H1 (cell line): ENCODE data around the gene CST9L. TPM values are rescaled to one million over a fixed set of nuclear protein-coding genes. Genes with fewer than 3 reads are reported as not detected.

Experiments
- CTCF ChIA-PET: fragments of 300-600 bp; sonication (Branson Sonifier 250); formaldehyde crosslinking; loops from one replicate; lab custom pipeline; 2021; ENCODE audit not compliant: partially characterized antibody; lab: Charles Lee
- POLR2A ChIA-PET: fragments of 300-600 bp; sonication (Branson Sonifier 250); formaldehyde crosslinking; loops from one replicate; lab custom pipeline; 2021; ENCODE audit warnings: inconsistent platforms; ENCODE audit not compliant: partially characterized antibody; lab: Charles Lee
- DNase-seq, 2 experiments: peaks; one replicate each; pipeline versions ENCODE4 v3.0.0 to v3.0.0-alpha.2; 2010 to 2022; ENCODE audit warnings: low spot score in 2 of 2, low read depth in 1 of 2, mixed read lengths in 1 of 2
- FAIRE-seq: peaks from 2 replicates; lab custom pipeline; 2011; peaks lifted over from hg19 to GRCh38; lab: Jason Lieb, UNC
- H2AFZ ChIP-seq: 2 replicates; pipeline ENCODE4 v1.8.1; 2012; ENCODE audit warnings: low read length, inconsistent platforms
- H2AK5ac ChIP-seq: 2 replicates; pipeline ENCODE4 v1.6.1; 2013; ENCODE audit warnings: low read depth, low read length
- H2BK120ac ChIP-seq: replicated peaks from 2 replicates; pipeline ENCODE3; 2013; ENCODE audit warnings: low read depth, low read length, inconsistent platforms
- H2BK12ac ChIP-seq: 2 replicates; pipeline ENCODE4 v1.6.1; 2013; ENCODE audit warnings: low read depth, low read length
- H2BK15ac ChIP-seq: 2 replicates; pipeline ENCODE4 v1.6.1; 2013; ENCODE audit warnings: low read length
- H2BK20ac ChIP-seq: 2 replicates; pipeline ENCODE4 v1.6.1; 2013; ENCODE audit warnings: low read length
- H2BK5ac ChIP-seq: 2 replicates; pipeline ENCODE4 v1.6.1; 2013; ENCODE audit warnings: low read depth, low read length
- H3K14ac ChIP-seq: 2 replicates; pipeline ENCODE4 v1.6.1; 2013; ENCODE audit warnings: inconsistent platforms; ENCODE audit not compliant: insufficient read length
- H3K18ac ChIP-seq: 2 replicates; pipeline ENCODE4 v1.6.1; 2013; ENCODE audit warnings: low read length; ENCODE audit errors: extremely low read depth
- H3K23ac ChIP-seq: 2 replicates; pipeline ENCODE4 v1.6.1; 2013; ENCODE audit warnings: inconsistent platforms; ENCODE audit not compliant: insufficient read length
- H3K23me2 ChIP-seq: 2 replicates; pipeline ENCODE4 v1.6.1; 2013; ENCODE audit warnings: low read depth, low read length
- H3K27ac ChIP-seq: 2 replicates; pipeline ENCODE4 v1.6.1; 2011; ENCODE audit warnings: low read depth, low read length, inconsistent platforms
- H3K27me3 ChIP-seq, 4 experiments: replicated peaks in 1 of 4; 1 replicate in 1 of 4; 2 replicates in 3 of 4; pipeline versions ENCODE4 v1.6.1 to v1.8.1; 2011 to 2013; ENCODE audit warnings: low read length in 3 of 4, mild to moderate bottlenecking in 3 of 4, inconsistent platforms in 2 of 4, mixed read lengths in 2 of 4, moderate library complexity in 1 of 4; ENCODE audit not compliant: control insufficient read depth in 3 of 4, insufficient read depth in 3 of 4; ENCODE audit errors: extremely low read depth in 1 of 4
- H3K36me3 ChIP-seq, 4 experiments: 2 replicates each; pipeline versions ENCODE4 v1.6.1 to v1.8.1; 2011 to 2013; ENCODE audit warnings: mild to moderate bottlenecking in 4 of 4, low read length in 3 of 4, moderate library complexity in 2 of 4, control low read depth in 1 of 4, inconsistent platforms in 1 of 4; ENCODE audit not compliant: insufficient read depth in 4 of 4, control insufficient read depth in 2 of 4
- H3K4ac ChIP-seq: replicated peaks from 2 replicates; pipeline ENCODE3; 2013; ENCODE audit warnings: low read length, low read depth, mixed read lengths, inconsistent platforms; ENCODE audit not compliant: insufficient read length
- H3K4me1 ChIP-seq, 4 experiments: replicated peaks in 1 of 4; 1 replicate in 1 of 4; 2 replicates in 3 of 4; pipeline versions ENCODE4 v1.6.1 to v1.8.1; 2011 to 2013; ENCODE audit warnings: low read length in 3 of 4, inconsistent platforms in 2 of 4, mixed read lengths in 1 of 4; ENCODE audit not compliant: insufficient read depth in 4 of 4, control insufficient read depth in 3 of 4
- H3K4me2 ChIP-seq, 2 experiments: 2 replicates each; pipeline versions ENCODE4 v1.6.1 to v1.8.1; 2011 to 2013; ENCODE audit warnings: low read depth in 2 of 2, low read length in 2 of 2, control low read depth in 1 of 2, inconsistent platforms in 1 of 2, mild to moderate bottlenecking in 1 of 2; ENCODE audit not compliant: insufficient read depth in 1 of 2
- H3K4me3 ChIP-seq, 4 experiments: fragments of 200-600, 300-600 bp in 1 of 4; sonication (generic), shearing (Covaris generic), sonication (Bioruptor Twin) in 1 of 4; 2 replicates each; pipeline versions ENCODE4 v1.5.1 to v1.8.1; 2011 to 2016; ENCODE audit warnings: low read length in 4 of 4, low read depth in 3 of 4, control low read depth in 2 of 4, inconsistent platforms in 2 of 4, mild to moderate bottlenecking in 2 of 4, mixed read lengths in 1 of 4, moderate library complexity in 1 of 4; ENCODE audit not compliant: insufficient read depth in 2 of 4; ENCODE audit errors: extremely low read depth in 1 of 4
- H3K56ac ChIP-seq: replicated peaks from 2 replicates; pipeline ENCODE3; 2013; ENCODE audit warnings: low read depth, mild to moderate bottlenecking, mixed read lengths, low read length, inconsistent platforms; ENCODE audit not compliant: insufficient read length
- H3K79me1 ChIP-seq: 2 replicates; pipeline ENCODE4 v1.6.1; 2013; ENCODE audit warnings: low read depth, low read length, control low read depth
- H3K79me2 ChIP-seq, 2 experiments: 2 replicates each; pipeline versions ENCODE4 v1.6.1 to v1.8.1; 2012 to 2013; ENCODE audit warnings: low read length in 2 of 2, mild to moderate bottlenecking in 2 of 2, inconsistent platforms in 1 of 2; ENCODE audit not compliant: insufficient read depth in 2 of 2, control insufficient read depth in 1 of 2
- H3K9ac ChIP-seq, 4 experiments: replicated peaks in 1 of 4; 1 replicate in 1 of 4; 2 replicates in 3 of 4; pipeline versions ENCODE4 v1.6.1 to v1.8.1; 2011 to 2013; ENCODE audit warnings: low read depth in 3 of 4, low read length in 3 of 4, control low read depth in 2 of 4, mild to moderate bottlenecking in 2 of 4, moderate library complexity in 2 of 4, inconsistent platforms in 1 of 4; ENCODE audit errors: extremely low read depth in 1 of 4
- H3K9me3 ChIP-seq, 2 experiments: 2 replicates each; pipeline versions ENCODE4 v1.6.1 to v1.8.1; 2012 to 2013; ENCODE audit warnings: mild to moderate bottlenecking in 2 of 2, moderate library complexity in 2 of 2, control low read depth in 1 of 2, inconsistent platforms in 1 of 2, low read depth in 1 of 2, low read length in 1 of 2, mixed read lengths in 1 of 2; ENCODE audit not compliant: insufficient read depth in 2 of 2
- H4K20me1 ChIP-seq, 2 experiments: replicated peaks in 1 of 2; 2 replicates each; pipeline versions ENCODE3 to v1.8.1; 2011 to 2013; ENCODE audit warnings: inconsistent platforms in 2 of 2, low read length in 2 of 2, mild to moderate bottlenecking in 1 of 2; ENCODE audit not compliant: insufficient read depth in 2 of 2, control insufficient read depth in 1 of 2
- H4K5ac ChIP-seq: 2 replicates; pipeline ENCODE4 v1.6.1; 2013; ENCODE audit warnings: low read length, low read depth, mixed read lengths, inconsistent platforms; ENCODE audit not compliant: insufficient read length
- H4K8ac ChIP-seq: 2 replicates; pipeline ENCODE4 v1.8.0; 2013; ENCODE audit warnings: mild to moderate bottlenecking, moderate library complexity, low read length, inconsistent platforms; ENCODE audit not compliant: insufficient read depth; ENCODE audit errors: extremely low read depth
- H4K91ac ChIP-seq: replicated peaks from 2 replicates; pipeline ENCODE3; 2013; ENCODE audit warnings: low read length, mixed read lengths, inconsistent platforms; ENCODE audit not compliant: insufficient read length
- BCL11A ChIP-seq, 2 experiments: IDR thresholded peaks; one replicate each; pipeline ENCODE4 v1.6.1; 2011; ENCODE audit warnings: low read depth in 2 of 2, low read length in 2 of 2, mild to moderate bottlenecking in 2 of 2
- BRCA1 ChIP-seq: IDR thresholded peaks from 2 replicates; pipeline ENCODE4 v1.6.1; 2012; ENCODE audit warnings: low read depth, low read length, improper control_type of control experiment
- EZH2 ChIP-seq: fragments of 200-600 bp; sonication (generic); IDR thresholded peaks from 2 replicates; pipeline ENCODE4 v1.7.1; 2012; ENCODE audit warnings: low read depth, mild to moderate bottlenecking, moderate library complexity, low read length, inconsistent platforms; ENCODE audit not compliant: severe bottlenecking
- KDM5A ChIP-seq: fragments of 200-600 bp; IDR thresholded peaks from 2 replicates; pipeline ENCODE4 v1.7.1; 2012; ENCODE audit warnings: mild to moderate bottlenecking, low read length, inconsistent platforms, mixed read lengths
- POLR2A ChIP-seq, 2 experiments: IDR thresholded peaks; 1 replicate in 1 of 2; 2 replicates in 1 of 2; pipeline ENCODE4 v1.6.1; 2011; ENCODE audit warnings: low read depth in 2 of 2, low read length in 2 of 2, mild to moderate bottlenecking in 2 of 2; ENCODE audit errors: control extremely low read depth in 1 of 2
- RAD21 ChIP-seq, 2 experiments: IDR thresholded peaks in 1 of 2; conservative IDR thresholded peaks in 1 of 2; 2 replicates each; pipeline ENCODE4 v1.6.1; 2011; ENCODE audit warnings: low read depth in 2 of 2, low read length in 2 of 2, improper control_type of control experiment in 1 of 2, inconsistent platforms in 1 of 2, mild to moderate bottlenecking in 1 of 2, moderate library complexity in 1 of 2
- TEAD4 ChIP-seq: IDR thresholded peaks from 2 replicates; pipeline ENCODE4 v1.6.1; 2012; ENCODE audit warnings: low read depth, low read length, inconsistent platforms, mixed read lengths
- WGBS, 2 experiments: shearing (Covaris generic) in 1 of 2; methylation state at CpG; one replicate each; pipeline versions ENCODE4 v1.1.6 to v1.1.7; 2013 to 2015; ENCODE audit warnings: low lambda C conversion rate in 2 of 2, mixed read lengths in 2 of 2, inconsistent platforms in 1 of 2, low coverage in 1 of 2, missing lambda C conversion rate in 1 of 2; ENCODE audit not compliant: insufficient replicate concordance in 2 of 2, insufficient coverage in 1 of 2, insufficient read length in 1 of 2; ENCODE audit errors: extremely low coverage in 1 of 2, missing lambda C conversion rate in 1 of 2; 5-methylcytosine and 5-hydroxymethylcytosine counted together
- polyA plus RNA-seq, 7 experiments: library from polyadenylated mRNA; depleted of rRNA in 3 of 7; stranded (reverse) in 5 of 7; unstranded in 2 of 7; fragments of >200 nt in 5 of 7; fragments of 200-250 nt in 2 of 7; gene quantifications; 1 replicate in 5 of 7; 2 replicates in 1 of 7; 4 replicates in 1 of 7; pipeline versions ENCODE4 v1.2.1 to v1.2.3, GENCODE V29; 2011 to 2013; ENCODE audit warnings: missing spikeins in 2 of 7, mixed read lengths in 2 of 7
- total RNA-seq: library from RNA; stranded (reverse); fragmentation: NEBNext Ultra II Directional; extraction: Animal tissue kit (Norgen Biotek cat#: 25700); gene quantifications from 2 replicates; pipeline ENCODE4 v1.2.1, GENCODE V29; 2021
- TF ChIP-seq, protein P1 (sequence below): IDR thresholded peaks from 2 replicates; pipeline ENCODE4 v1.6.1; 2011; ENCODE audit warnings: low read depth, mild to moderate bottlenecking, low read length; ENCODE audit not compliant: insufficient read depth
- TF ChIP-seq, protein P2 (sequence below), 3 experiments: IDR thresholded peaks; 1 replicate in 2 of 3; 2 replicates in 1 of 3; pipeline versions ENCODE4 v1.5.1 to v1.6.1; 2011; ENCODE audit warnings: low read length in 3 of 3, mild to moderate bottlenecking in 3 of 3, inconsistent platforms in 2 of 3, low read depth in 1 of 3, moderate library complexity in 1 of 3; ENCODE audit not compliant: insufficient read depth in 1 of 3; ENCODE audit errors: control extremely low read depth in 1 of 3

Gene CST9L
- total and polyA plus RNA-seq, 2 of the 8 experiments (the other 6 are each of a cell fraction or from before 2014, with no cell fraction given) = not detected

DNA sequence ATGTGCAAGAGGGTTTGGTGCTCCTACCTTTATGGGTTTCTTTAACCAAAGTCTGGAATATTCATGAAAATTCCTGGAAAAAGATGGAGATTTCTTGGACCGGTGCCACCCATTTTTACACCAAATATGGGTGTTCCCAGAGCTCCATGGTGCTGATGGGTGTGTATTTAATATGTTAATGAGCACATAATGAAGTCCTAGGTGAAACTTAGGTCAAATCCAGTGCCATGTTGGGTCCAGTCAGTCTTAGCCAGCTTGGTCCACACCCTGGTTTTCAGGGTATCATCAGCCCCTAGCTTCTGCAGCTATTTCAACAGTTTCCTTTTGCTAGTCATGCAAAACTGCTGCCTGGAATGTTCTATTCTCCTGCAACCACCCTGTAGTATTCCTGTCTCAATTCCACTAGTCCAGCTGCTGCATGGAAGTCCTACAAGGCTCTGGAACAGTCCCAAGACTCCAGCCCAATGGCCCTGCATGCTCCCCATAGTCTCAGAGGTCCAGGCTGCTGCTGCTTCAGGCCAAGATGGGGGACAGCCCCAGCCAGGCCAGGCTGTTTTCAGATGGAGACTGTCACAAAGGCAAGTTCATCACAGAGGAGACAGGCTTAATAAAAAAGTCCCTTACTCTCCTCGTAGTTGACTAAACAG lies 31.8 kb downstream of the CST9L start:
- Histone ChIP-seq H3K36me3 (no peaks in the 10 kb centered on the region), H2AFZ (no peak overlapping the region), H3K23me2 (no peaks in the 10 kb centered on the region), H3K9me3 (no peaks in the 10 kb centered on the region), H2BK120ac (no peak overlapping the region), H4K20me1 (no peaks in the 10 kb centered on the region), H2BK5ac (no peak overlapping the region), H2BK20ac (peak overlapping the region; percentile 17; the same call in 1 of the 2 replicates), H2BK15ac (no peak overlapping the region), H2BK12ac (no peak overlapping the region; the same call in 1 of the 2 replicates), H3K27ac (no peak overlapping the region), H3K4me3 (no peak overlapping the region), H3K56ac (no peak overlapping the region), H3K79me2 (no peaks in the 10 kb centered on the region), H4K8ac (no peak overlapping the region), H3K4me2 (no peak overlapping the region), H3K14ac (no peak overlapping the region), H3K23ac (no peak overlapping the region), H3K4ac (no peak overlapping the region), H3K79me1 (no peaks in the 10 kb centered on the region), H3K9ac (no peak overlapping the region), H3K27me3 (peaks cover 0 to 4% (median 0%) of the 10 kb centered on the region in 4 experiments; a peak in 2 of 7 replicates), H3K4me1 (peaks cover 0 to 26% (median 10%) of the 10 kb centered on the region in 4 experiments; a peak in 6 of 7 replicates), H2AK5ac (no peak overlapping the region; the same call in 1 of the 2 replicates), H4K5ac (no peak overlapping the region), H4K91ac (no peak overlapping the region), H3K18ac (no peak overlapping the region)
- ChIA-PET CTCF (no interaction called here), POLR2A (no interaction called here)
- DNase-seq (no peak), FAIRE-seq (no peak)
- 95% methylated on average over 2 of the region's 2 CpGs; no CpG with 5 or more reads in 1 of the 2 experiments for WGBS, 2 experiments
- TF ChIP-seq RAD21 (IDR thresholded peaks at IDR 0.05 in 1 of 2, conservative IDR thresholded peaks at IDR 0.05 in 1 of 2; ENCODE audit: low read depth in 2 of 2, low read length in 2 of 2) = no peak
- no peak for TF ChIP-seq BRCA1
- no peak for TF ChIP-seq TEAD4
- TF ChIP-seq, protein P1, sequence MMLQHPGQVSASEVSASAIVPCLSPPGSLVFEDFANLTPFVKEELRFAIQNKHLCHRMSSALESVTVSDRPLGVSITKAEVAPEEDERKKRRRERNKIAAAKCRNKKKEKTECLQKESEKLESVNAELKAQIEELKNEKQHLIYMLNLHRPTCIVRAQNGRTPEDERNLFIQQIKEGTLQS = no peak
- TF ChIP-seq, protein P2, sequence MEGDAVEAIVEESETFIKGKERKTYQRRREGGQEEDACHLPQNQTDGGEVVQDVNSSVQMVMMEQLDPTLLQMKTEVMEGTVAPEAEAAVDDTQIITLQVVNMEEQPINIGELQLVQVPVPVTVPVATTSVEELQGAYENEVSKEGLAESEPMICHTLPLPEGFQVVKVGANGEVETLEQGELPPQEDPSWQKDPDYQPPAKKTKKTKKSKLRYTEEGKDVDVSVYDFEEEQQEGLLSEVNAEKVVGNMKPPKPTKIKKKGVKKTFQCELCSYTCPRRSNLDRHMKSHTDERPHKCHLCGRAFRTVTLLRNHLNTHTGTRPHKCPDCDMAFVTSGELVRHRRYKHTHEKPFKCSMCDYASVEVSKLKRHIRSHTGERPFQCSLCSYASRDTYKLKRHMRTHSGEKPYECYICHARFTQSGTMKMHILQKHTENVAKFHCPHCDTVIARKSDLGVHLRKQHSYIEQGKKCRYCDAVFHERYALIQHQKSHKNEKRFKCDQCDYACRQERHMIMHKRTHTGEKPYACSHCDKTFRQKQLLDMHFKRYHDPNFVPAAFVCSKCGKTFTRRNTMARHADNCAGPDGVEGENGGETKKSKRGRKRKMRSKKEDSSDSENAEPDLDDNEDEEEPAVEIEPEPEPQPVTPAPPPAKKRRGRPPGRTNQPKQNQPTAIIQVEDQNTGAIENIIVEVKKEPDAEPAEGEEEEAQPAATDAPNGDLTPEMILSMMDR (IDR thresholded peaks at IDR 0.05; ENCODE audit: control extremely low read depth in 1 of 3, insufficient read depth in 1 of 3, low read depth in 1 of 3, low read length in 3 of 3) = no peak
- TF ChIP-seq POLR2A (IDR thresholded peaks at IDR 0.05; ENCODE audit: control extremely low read depth in 1 of 2, low read depth in 2 of 2, low read length in 2 of 2) = no peak
- TF ChIP-seq EZH2 = no peak
- no peak for TF ChIP-seq BCL11A (IDR thresholded peaks at IDR 0.05; ENCODE audit: low read depth in 2 of 2, low read length in 2 of 2)
- no peak for TF ChIP-seq KDM5A
